HEK293 (cell line): ENCODE data around the gene IL33.
A peak's percentile ranks its signal among the peaks of the same experiment; 100 is the strongest.
"Not testable (repeated sequence)": the region's sequence is repeated elsewhere in the genome, so short reads cannot be mapped to it uniquely, and the experiment has no call there.

Source experiments
- CTCF ChIA-PET: fragments of 350-600 bp; formaldehyde crosslinking; extraction: SDS; loops from one replicate; lab custom pipeline; 2021; ENCODE audit warnings: antibody characterized with exemption; lab: Yijun Ruan, JAX
- POLR2A ChIA-PET: fragments of 300-600 bp; formaldehyde crosslinking; extraction: SDS; loops from one replicate; lab custom pipeline; 2020; ENCODE audit warnings: antibody characterized with exemption, inconsistent platforms; lab: Yijun Ruan, JAX
- H3K27ac ChIP-seq: fragments of 200-500 bp; sonication (Bioruptor generic); 2 replicates; pipeline ENCODE4 v1.5.1; 2014; ENCODE audit warnings: low read depth, low read length, control low read depth, inconsistent platforms; ENCODE audit errors: extremely low read depth
- H3K36me3 ChIP-seq, 2 experiments: fragments of 200-500 bp in 1 of 2; sonication (Bioruptor generic) in 1 of 2; 1 replicate in 1 of 2; 2 replicates in 1 of 2; pipeline ENCODE4 v1.5.1; 2014 to 2017; ENCODE audit warnings: inconsistent platforms in 2 of 2, low read length in 2 of 2; ENCODE audit not compliant: control insufficient read depth in 2 of 2, insufficient read depth in 1 of 2
- H3K4me1 ChIP-seq: fragments of 200-500 bp; sonication (Bioruptor generic); 2 replicates; pipeline ENCODE4 v1.5.1; 2014; ENCODE audit warnings: mild to moderate bottlenecking, low read length, inconsistent platforms; ENCODE audit not compliant: control insufficient read depth, insufficient read depth
- H3K4me3 ChIP-seq: 2 replicates; pipeline ENCODE4 v1.5.1; 2011; ENCODE audit warnings: low read depth, mild to moderate bottlenecking, control low read depth, low read length, moderate library complexity
- H3K9me3 ChIP-seq: fragments of 200-500 bp; sonication (Bioruptor generic); 2 replicates; pipeline ENCODE4 v1.5.1; 2014; ENCODE audit warnings: low read depth, low read length, inconsistent platforms; ENCODE audit not compliant: control insufficient read depth, insufficient read depth
- BCL11A ChIP-seq: fragments of 450-650 bp; formaldehyde crosslinking; IDR thresholded peaks from 2 replicates; pipeline ENCODE4 v1.5.1; 2016; ENCODE audit warnings: low read depth, missing biosample characterization, missing genetic modification characterization
- GLIS1 ChIP-seq: fragments of 450-650 bp; formaldehyde crosslinking; IDR thresholded peaks from 2 replicates; pipeline ENCODE4 v1.5.1; 2016; ENCODE audit warnings: missing biosample characterization, missing genetic modification characterization
- KLF8 ChIP-seq: fragments of 450-650 bp; formaldehyde crosslinking; IDR thresholded peaks from 2 replicates; pipeline ENCODE4 v1.5.1; 2016; ENCODE audit warnings: missing biosample characterization, missing genetic modification characterization
- PRDM6 ChIP-seq: fragments of 450-650 bp; formaldehyde crosslinking; IDR thresholded peaks from 2 replicates; pipeline ENCODE4 v1.5.1; 2017; ENCODE audit warnings: missing biosample characterization, missing genetic modification characterization
- SETDB1 ChIP-seq: IDR thresholded peaks from one replicate; pipeline ENCODE4 v1.6.1; 2017; ENCODE audit warnings: mild to moderate bottlenecking, low read length, moderate library complexity, mixed read lengths; ENCODE audit not compliant: insufficient read length
- YY2 ChIP-seq: fragments of 450-650 bp; formaldehyde crosslinking; IDR thresholded peaks from 2 replicates; pipeline ENCODE4 v1.5.1; 2016; ENCODE audit warnings: missing biosample characterization, missing genetic modification characterization
- ZBTB20 ChIP-seq: fragments of 450-650 bp; formaldehyde crosslinking; IDR thresholded peaks from 2 replicates; pipeline ENCODE4 v1.5.1; 2016; ENCODE audit warnings: missing biosample characterization, missing genetic modification characterization
- ZFHX2 ChIP-seq: fragments of 450-650 bp; formaldehyde crosslinking; conservative IDR thresholded peaks from 2 replicates; pipeline ENCODE4 v1.5.1; 2016; ENCODE audit warnings: missing biosample characterization, missing genetic modification characterization
- ZNF157 ChIP-seq: fragments of 450-650 bp; formaldehyde crosslinking; IDR thresholded peaks from 2 replicates; pipeline ENCODE4 v1.5.1; 2016; ENCODE audit warnings: missing biosample characterization, missing genetic modification characterization
- ZNF426 ChIP-seq: fragments of 450-650 bp; formaldehyde crosslinking; IDR thresholded peaks from 2 replicates; pipeline ENCODE4 v1.5.1; 2017; ENCODE audit warnings: missing biosample characterization, missing genetic modification characterization, mild to moderate bottlenecking, inconsistent platforms, moderate library complexity
- ZNF548 ChIP-seq: fragments of 450-650 bp; formaldehyde crosslinking; IDR thresholded peaks from 2 replicates; pipeline ENCODE4 v1.5.1; 2016; ENCODE audit warnings: missing biosample characterization, missing genetic modification characterization
- ZNF561 ChIP-seq: fragments of 450-650 bp; IDR thresholded peaks from 2 replicates; pipeline ENCODE4 v1.5.1; 2018; ENCODE audit warnings: missing biosample characterization, missing genetic modification characterization, borderline replicate concordance
- ZNF580 ChIP-seq: fragments of 450-650 bp; formaldehyde crosslinking; IDR thresholded peaks from 2 replicates; pipeline ENCODE4 v1.5.1; 2016; ENCODE audit warnings: missing biosample characterization, missing genetic modification characterization
- ZNF610 ChIP-seq: fragments of 450-650 bp; formaldehyde crosslinking; IDR thresholded peaks from 2 replicates; pipeline ENCODE4 v1.5.1; 2016; ENCODE audit warnings: missing biosample characterization, missing genetic modification characterization, borderline replicate concordance
- ZNF747 ChIP-seq: fragments of 450-650 bp; formaldehyde crosslinking; IDR thresholded peaks from 2 replicates; pipeline ENCODE4 v1.5.1; 2016; ENCODE audit warnings: missing biosample characterization, missing genetic modification characterization
- ZNF791 ChIP-seq: fragments of 450-650 bp; formaldehyde crosslinking; IDR thresholded peaks from 2 replicates; pipeline ENCODE4 v1.5.1; 2016; ENCODE audit warnings: missing biosample characterization, missing genetic modification characterization
- ZSCAN16 ChIP-seq: fragments of 450-650 bp; formaldehyde crosslinking; IDR thresholded peaks from 2 replicates; pipeline ENCODE4 v1.5.1; 2016; ENCODE audit warnings: missing biosample characterization, missing genetic modification characterization
- TF ChIP-seq, protein P1 (sequence below): fragments of 450-650 bp; formaldehyde crosslinking; IDR thresholded peaks from 2 replicates; pipeline ENCODE4 v1.5.1; 2016; ENCODE audit warnings: missing biosample characterization, missing genetic modification characterization

IL33 gene

GRCh38 chr9:6215562-6215961 lies at the start of gene IL33:
Gene IL33, plus strand, starts transcription at chr9:6215807. Its CDS starts 25,888 bp downstream, at chr9:6241695.
- Histone ChIP-seq H3K36me3 (no peaks in the 10 kb centered on the region), H3K4me3 (no peak within 1 kb of the TSS), H3K27ac (no peak within 1 kb of the TSS), H3K4me1 (peaks cover 12% of the 10 kb centered on the region; the same call in 1 of the 2 replicates), H3K9me3 (no peaks in the 10 kb centered on the region)
- ChIA-PET CTCF (interaction anchor here (0.8 to 1.0 kb wide), 3 partner anchors 19 to 91 kb away, joined by 3 read pairs; no protein-coding TSS in a partner anchor), POLR2A (no interaction called here)
- no peak for TF ChIP-seq YY2 (tag by site-specific recombination)
- TF ChIP-seq ZFHX2 (tag by site-specific recombination), result no peak
- no peak for TF ChIP-seq ZNF157 (tag by site-specific recombination)

DNA sequence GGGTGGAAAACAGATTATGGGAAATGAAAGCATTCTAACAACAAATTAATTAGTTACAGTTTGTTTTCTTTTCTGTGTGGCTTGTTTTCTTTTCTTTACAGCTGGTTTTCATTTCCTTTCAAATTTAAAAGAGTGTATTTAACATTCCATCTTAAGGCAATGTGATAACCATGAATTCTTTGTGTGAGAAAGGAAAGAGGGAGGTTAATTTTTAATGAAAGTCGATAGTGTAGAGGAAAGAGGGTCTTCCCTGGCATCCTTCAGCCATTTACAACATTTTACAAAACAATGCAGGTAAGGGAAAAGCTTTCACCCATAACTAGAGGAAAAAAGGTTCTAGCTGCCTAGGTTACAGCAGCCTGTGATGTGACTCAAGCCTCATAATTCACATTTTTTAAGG lies 43.9 kb upstream of the IL33 start:
- Histone ChIP-seq H3K4me3 (no peak overlapping the region), H3K36me3 (no peaks in the 10 kb centered on the region), H3K9me3 (no peaks in the 10 kb centered on the region), H3K4me1 (no peaks in the 10 kb centered on the region), H3K27ac (no peak overlapping the region)
- ChIA-PET CTCF (interaction anchor here (0.6 kb wide), 1 partner anchor 1995 kb away, joined by 4 read pairs; no protein-coding TSS in a partner anchor), POLR2A (no interaction called here)
- no peak for TF ChIP-seq ZNF791 (tag by site-specific recombination)

- H3K27ac ChIP-seq, result no peak overlapping the region
- H3K4me3 ChIP-seq, result no peak overlapping the region
- POLR2A ChIA-PET, result no interaction called here
- no peaks in the 10 kb centered on the region for H3K9me3 ChIP-seq
- TF ChIP-seq KLF8 (tag by site-specific recombination) (no peak), SETDB1 (peak; percentile 86)
- TF ChIP-seq, all 188 proteins: peak for 1
- CTCF ChIA-PET, result interaction anchor here (0.5 kb wide), 1 partner anchor 23 kb away, joined by 3 read pairs; no protein-coding TSS in a partner anchor
- no peaks in the 10 kb centered on the region for H3K36me3 ChIP-seq
- H3K4me1 ChIP-seq, result no peaks in the 10 kb centered on the region
Observed at GRCh38 chr9:6173914-6174313, 41.7 kb upstream of the IL33 start.

GRCh38 chr9:6182549-6183226 lies 32.9 kb upstream of the IL33 start:
- H3K27ac ChIP-seq, H3K9me3 ChIP-seq, H3K4me3 ChIP-seq, H3K4me1 ChIP-seq, POLR2A ChIA-PET, H3K36me3 ChIP-seq: not testable (repeated sequence)
- CTCF ChIA-PET, result interaction anchor here (0.6 to 1.2 kb wide), 2 partner anchors 12 to 122 kb away, joined by 3 read pairs; no protein-coding TSS in a partner anchor

DNA sequence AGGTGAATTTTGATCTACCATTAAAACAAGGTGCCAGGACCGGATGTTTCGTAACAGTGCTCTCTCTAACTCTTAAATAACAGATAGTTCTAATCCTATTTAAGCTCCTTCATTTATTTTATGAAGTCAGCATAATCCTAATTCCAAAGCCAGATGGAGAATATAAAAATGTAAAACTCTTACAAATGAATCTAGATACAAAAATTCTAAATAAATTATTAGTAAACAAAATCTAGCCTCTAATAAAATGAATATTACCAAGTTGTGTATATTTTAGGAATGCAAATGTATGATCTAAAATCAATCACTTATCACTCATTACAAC lies 32.4 kb upstream of the IL33 start:
- Histone ChIP-seq H3K4me1 (no peaks in the 10 kb centered on the region), H3K27ac (no peak overlapping the region)
- no peak for TF ChIP-seq ZBTB20 (tag by site-specific recombination)
- no peak for TF ChIP-seq ZNF580 (tag by site-specific recombination)
- TF ChIP-seq, protein P1, sequence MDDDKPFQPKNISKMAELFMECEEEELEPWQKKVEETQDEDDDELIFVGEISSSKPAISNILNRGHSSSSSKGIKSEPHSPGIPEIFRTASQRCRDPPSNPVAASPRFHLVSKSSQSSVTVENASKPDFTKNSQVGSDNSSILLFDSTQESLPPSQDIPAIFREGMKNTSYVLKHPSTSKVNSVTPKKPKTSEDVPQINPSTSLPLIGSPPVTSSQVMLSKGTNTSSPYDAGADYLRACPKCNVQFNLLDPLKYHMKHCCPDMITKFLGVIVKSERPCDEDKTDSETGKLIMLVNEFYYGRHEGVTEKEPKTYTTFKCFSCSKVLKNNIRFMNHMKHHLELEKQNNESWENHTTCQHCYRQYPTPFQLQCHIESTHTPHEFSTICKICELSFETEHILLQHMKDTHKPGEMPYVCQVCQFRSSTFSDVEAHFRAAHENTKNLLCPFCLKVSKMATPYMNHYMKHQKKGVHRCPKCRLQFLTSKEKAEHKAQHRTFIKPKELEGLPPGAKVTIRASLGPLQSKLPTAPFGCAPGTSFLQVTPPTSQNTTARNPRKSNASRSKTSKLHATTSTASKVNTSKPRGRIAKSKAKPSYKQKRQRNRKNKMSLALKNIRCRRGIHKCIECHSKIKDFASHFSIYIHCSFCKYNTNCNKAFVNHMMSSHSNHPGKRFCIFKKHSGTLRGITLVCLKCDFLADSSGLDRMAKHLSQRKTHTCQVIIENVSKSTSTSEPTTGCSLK (tag by site-specific recombination), result no peak
- no peak for TF ChIP-seq ZSCAN16 (tag by site-specific recombination)
- no peak for TF ChIP-seq ZNF747 (tag by site-specific recombination)
- no peak for TF ChIP-seq PRDM6
- TF ChIP-seq ZNF426 (tag by site-specific recombination), result no peak
- TF ChIP-seq ZNF561, result no peak
- TF ChIP-seq BCL11A, result no peak
- no peak for TF ChIP-seq ZNF610 (tag by site-specific recombination)
- no peak for TF ChIP-seq GLIS1 (tag by site-specific recombination)
- TF ChIP-seq ZNF548 (tag by site-specific recombination), result no peak
- TF ChIP-seq, all 188 proteins: peak for 0
- ChIA-PET CTCF (interaction anchor here (0.6 to 1.2 kb wide), 2 partner anchors 11 to 122 kb away, joined by 3 read pairs; no protein-coding TSS in a partner anchor), POLR2A (no interaction called here)
- Histone ChIP-seq H3K9me3 (no peaks in the 10 kb centered on the region), H3K4me3 (no peak overlapping the region), H3K36me3 (no peaks in the 10 kb centered on the region)
